Measurements from ENCODE around the gene SOHLH1. TPM values are rescaled to one million over a fixed set of nuclear protein-coding genes. Genes with fewer than 3 reads are reported as not detected.

The SOHLH1 gene
- total and polyA plus RNA-seq, 2 of the 4 experiments (the other 2 are of a cell fraction): not detected

- Histone ChIP-seq H2AK5ac (ENCODE audit: low read depth, low read length) (no peak overlapping the region), H2AK9ac (replicated peaks; ENCODE audit: low read depth, low read length, poor library complexity) (no peak overlapping the region), H3K27me3 (ENCODE audit: control insufficient read depth, insufficient read depth, low read length) (no peaks in the 10 kb centered on the region; the same call in 1 of the 2 replicates), H3K56ac (ENCODE audit: extremely low read depth, insufficient read depth, low read length) (no peak overlapping the region), H3K9ac (ENCODE audit: low read depth, low read length) (no peak overlapping the region), H3K18ac (ENCODE audit: low read depth, low read length) (no peak overlapping the region), H3K27ac (ENCODE audit: insufficient read depth, low read length) (no peak overlapping the region), H4K8ac (ENCODE audit: low read depth in 2 of 2, low read length in 2 of 2) (no peak overlapping the region), H3K9me3 (ENCODE audit: control insufficient read depth, insufficient read depth, low read length) (no peaks in the 10 kb centered on the region), H2BK5ac (ENCODE audit: low read depth, low read length, poor library complexity, severe bottlenecking) (no peak overlapping the region), H3K4me1 (ENCODE audit: control insufficient read depth, insufficient read depth, low read length) (no peaks in the 10 kb centered on the region), H4K5ac (ENCODE audit: low read depth, low read length) (no peak overlapping the region), H3K4ac (ENCODE audit: low read depth, low read length) (no peak overlapping the region), H4K20me1 (ENCODE audit: insufficient read depth, low read length) (no peaks in the 10 kb centered on the region), H3K9me1 (ENCODE audit: insufficient read depth, low read length) (no peaks in the 10 kb centered on the region), H2AFZ (replicated peaks; ENCODE audit: low read length, poor library complexity) (no peak overlapping the region), H3K23ac (ENCODE audit: low read depth, low read length) (no peak overlapping the region), H3K79me1 (ENCODE audit: low read depth in 1 of 2, low read length in 2 of 2) (no peaks in the 10 kb centered on the region), H2BK20ac (ENCODE audit: low read depth, low read length) (no peak overlapping the region), H3K14ac (replicated peaks; ENCODE audit: low read depth, low read length) (no peak overlapping the region), H4K91ac (ENCODE audit: insufficient read depth, low read depth, low read length) (no peak overlapping the region), H3K4me3 (ENCODE audit: insufficient read depth, low read depth, low read length) (no peak overlapping the region), H3K36me3 (ENCODE audit: control insufficient read depth, insufficient read depth, low read length) (no peaks in the 10 kb centered on the region), H2BK15ac (ENCODE audit: low read depth, low read length) (no peak overlapping the region), H3K4me2 (ENCODE audit: low read depth, low read length) (no peak overlapping the region), H2BK120ac (ENCODE audit: low read depth, low read length) (no peak overlapping the region)
- BruUV-seq (replicated peaks): no TSS peak
- POLR2A ChIA-PET (ENCODE audit: unreplicated experiment): no interaction called here
- no peak for DNase-seq
- CTCF ChIA-PET: no interaction called here
- TF ChIP-seq USF2 (IDR thresholded peaks at IDR 0.05; ENCODE audit: low read depth, low read length) (no peak), CTCF (conservative IDR thresholded peaks at IDR 0.05; ENCODE audit: low read depth, low read length) (no peak), ELK1 (IDR thresholded peaks at IDR 0.05; ENCODE audit: borderline replicate concordance, low read depth, low read length) (no peak), MAFK (IDR thresholded peaks at IDR 0.05; ENCODE audit: low read depth, low read length) (no peak), RFX5 (IDR thresholded peaks at IDR 0.05; ENCODE audit: low read depth, low read length) (no peak), NFE2L2 (IDR thresholded peaks at IDR 0.05; ENCODE audit: low read depth, low read length) (no peak), MXI1 (IDR thresholded peaks at IDR 0.05; ENCODE audit: borderline replicate concordance, low read depth, low read length) (no peak), BHLHE40 (IDR thresholded peaks at IDR 0.05; ENCODE audit: low read depth, low read length) (no peak), RCOR1 (IDR thresholded peaks at IDR 0.05; ENCODE audit: insufficient replicate concordance, low read length) (no peak), RAD21 (IDR thresholded peaks at IDR 0.05; ENCODE audit: low read length) (no peak), POLR2A (IDR thresholded peaks at IDR 0.05; ENCODE audit: low read depth, low read length) (no peak), SMC3 (IDR thresholded peaks at IDR 0.05; ENCODE audit: low read depth, low read length) (no peak), CEBPB (IDR thresholded peaks at IDR 0.05; ENCODE audit: low read depth, low read length) (no peak), MAZ (IDR thresholded peaks at IDR 0.05; ENCODE audit: borderline replicate concordance, low read depth, low read length) (no peak), FOS (IDR thresholded peaks at IDR 0.05; ENCODE audit: low read depth, low read length) (no peak), CHD1 (IDR thresholded peaks at IDR 0.05; ENCODE audit: low read depth, low read length) (no peak)
- in situ Hi-C loops (cut with MboI; ENCODE audit: low sequenced_read_pairs): no loop called here
- dilution Hi-C loops (cut with HindIII; ENCODE audit: low sequenced_read_pairs, unreplicated experiment): no loop called here
- 74% methylated on average over 9 of the region's 20 CpGs; no CpG with 5 or more reads in 1 of the 2 experiments for WGBS, 2 experiments (ENCODE audit: extremely low coverage in 2 of 2, insufficient read length in 1 of 2)
- intact Hi-C loops (cut with micrococcal nuclease): no loop called here
- ATAC-seq (ENCODE audit: low read depth): no peak
These were observed 20.9 kb downstream of the SOHLH1 start for GRCh38 chr9:135678236-135679017.
